Measurements from ENCODE around the gene XRN2.

The XRN2 gene

DNA sequence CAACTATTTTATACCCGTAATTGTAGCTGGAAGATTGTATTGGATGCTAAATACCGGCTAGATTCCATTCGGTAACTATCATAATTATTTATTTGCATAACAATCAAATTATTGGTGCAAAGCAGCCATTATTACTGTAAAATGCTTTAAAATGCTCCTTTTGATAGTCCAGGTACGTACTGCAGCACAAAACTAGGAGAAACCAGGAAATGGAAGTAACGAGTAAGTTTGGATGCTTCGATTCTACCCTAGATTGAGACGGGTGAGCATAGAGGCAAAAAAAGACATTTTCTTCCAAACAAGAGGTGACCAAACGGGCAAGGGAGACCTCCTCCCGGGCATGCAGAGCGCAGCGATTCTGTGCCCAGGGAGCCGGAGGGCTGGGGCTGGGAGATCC lies 469 bp upstream of the XRN2 start:
- DNase-seq = no peak

GRCh38 chr20:21303872-21304586 lies 898 bp downstream of the XRN2 start:
- no peak for DNase-seq

DNA sequence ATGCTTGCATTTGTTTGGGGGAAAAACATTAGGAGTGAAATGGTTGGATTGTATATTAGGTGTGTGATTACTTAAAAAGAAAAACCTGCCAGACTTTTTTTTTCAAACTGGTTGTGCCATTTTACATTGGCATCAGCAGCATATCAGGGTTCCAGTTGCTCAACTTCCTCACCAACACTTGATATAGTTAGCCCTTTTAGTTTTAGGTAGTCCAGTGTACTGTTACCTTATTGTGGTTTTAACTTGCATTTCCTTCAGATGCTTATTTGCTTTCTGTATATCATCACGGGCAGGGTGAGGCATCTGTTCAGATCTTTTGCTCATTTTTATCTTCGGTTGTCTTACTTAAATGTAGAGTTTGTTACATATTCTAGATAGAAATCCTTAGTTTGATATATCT lies 5.2 kb downstream of the XRN2 start:
- no peak for DNase-seq

DNA sequence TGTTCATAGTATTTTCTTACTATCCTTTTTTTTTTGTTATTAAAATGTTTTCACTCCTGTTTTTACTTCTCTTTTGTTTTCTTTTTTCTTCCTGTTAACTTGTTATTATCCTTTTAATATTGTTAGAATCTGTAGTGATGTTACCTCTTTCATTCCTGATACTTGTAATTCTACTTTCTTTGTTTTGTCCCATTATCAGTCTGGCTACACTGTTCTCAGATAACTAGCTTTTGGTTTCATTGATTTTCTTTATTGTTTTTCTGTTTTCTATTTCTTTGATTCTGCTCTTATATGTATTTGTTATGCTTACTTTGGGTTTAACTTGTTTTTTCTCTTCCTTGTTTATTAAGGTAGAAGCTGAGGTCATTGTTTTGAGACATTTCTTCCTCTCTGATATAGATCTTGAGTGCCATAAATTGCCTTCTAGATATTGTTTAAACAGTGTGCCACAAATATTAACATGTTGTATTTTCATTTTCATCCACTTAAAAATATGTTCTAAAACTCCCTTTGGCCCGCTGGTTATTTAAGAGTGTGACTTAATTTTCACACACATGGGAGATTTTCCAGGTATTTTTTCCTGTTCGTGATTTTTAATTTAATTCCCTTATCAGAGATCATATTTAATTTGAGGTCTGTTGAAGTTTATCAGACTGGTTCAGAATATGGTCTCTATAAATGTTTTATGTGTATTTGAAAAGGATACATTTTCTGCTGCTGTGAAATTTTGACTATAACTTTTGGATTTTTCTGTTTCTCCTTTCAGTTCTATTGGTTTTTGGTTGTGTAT lies 6.7 kb downstream of the XRN2 start:
- DNase-seq = no peak

DNA sequence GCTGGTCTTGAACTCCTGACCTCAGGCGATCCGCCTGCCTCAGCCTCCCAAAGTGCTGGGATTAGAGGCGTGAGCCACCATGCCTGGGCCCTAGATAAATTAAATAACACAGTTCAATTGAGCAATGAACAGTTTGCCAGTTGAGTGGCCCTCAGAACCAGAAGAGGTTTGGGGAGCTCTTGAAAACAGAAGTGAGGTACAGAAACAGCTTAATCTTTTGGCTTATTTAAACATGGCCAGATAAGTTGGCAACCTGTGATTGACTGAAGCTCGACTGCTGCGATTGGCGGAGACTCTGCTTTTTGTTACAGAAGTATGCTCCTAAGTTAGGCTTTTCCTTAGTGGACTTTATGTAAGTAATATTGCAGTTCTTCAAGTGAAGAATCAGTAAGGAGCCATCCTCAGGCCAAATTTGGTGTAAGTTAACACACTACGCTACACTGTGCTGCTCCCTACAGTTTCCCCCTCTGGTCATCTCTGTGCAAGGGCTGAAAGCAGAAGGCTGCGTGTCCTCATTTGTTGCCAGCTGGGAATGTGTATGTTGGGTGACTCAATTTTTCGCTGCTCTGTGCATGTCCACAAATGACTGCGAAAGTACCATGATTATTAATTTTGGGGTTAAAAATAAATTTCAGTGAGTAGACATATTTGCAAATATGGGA lies 9.8 kb downstream of the XRN2 start:
- no peak for DNase-seq

GRCh38 chr20:21315138-21315537 lies 12.0 kb downstream of the XRN2 start:
- DNase-seq = no peak

- no peak for DNase-seq
These were observed 19.1 kb downstream of the XRN2 start for GRCh38 chr20:21322083-21322710.

DNA sequence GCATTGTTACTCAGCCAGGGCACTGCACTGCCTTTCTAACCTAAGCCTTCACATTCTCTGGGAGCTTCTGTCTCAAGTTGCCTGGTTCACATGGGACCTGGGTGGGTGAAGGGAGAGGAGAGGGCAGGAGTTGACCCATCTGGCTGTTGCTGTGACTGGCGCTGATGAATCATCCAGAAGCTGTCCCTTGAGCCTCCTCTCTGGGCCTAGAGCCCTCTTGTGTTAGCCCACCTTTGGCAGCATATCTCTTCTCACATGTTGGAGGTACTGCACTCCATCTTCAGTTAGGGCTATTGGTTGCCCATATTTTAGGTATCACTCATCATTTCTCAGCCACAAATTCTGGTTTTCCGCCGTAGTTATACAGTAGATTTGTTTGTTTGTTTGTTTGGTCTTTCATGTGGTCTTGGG lies 19.8 kb downstream of the XRN2 start:
- no peak for DNase-seq

DNA sequence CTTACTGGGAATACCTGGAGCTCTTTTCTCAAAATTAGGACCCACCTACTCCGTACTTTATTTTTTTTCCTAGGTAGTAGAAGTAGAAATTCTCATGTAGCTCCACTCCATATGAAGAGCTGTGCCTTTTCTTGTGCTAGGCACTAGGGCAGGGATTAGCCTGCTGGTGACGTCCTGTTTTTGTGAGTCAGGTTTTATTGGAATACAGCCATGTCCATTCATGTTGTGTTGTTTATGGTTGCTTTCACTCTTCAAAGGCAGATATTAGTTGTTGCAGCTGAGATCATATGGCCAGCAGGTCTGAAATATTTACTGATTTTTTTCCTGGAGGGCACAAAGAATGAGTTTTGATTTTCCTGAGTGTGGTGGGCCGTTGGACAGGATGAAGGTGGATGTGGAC lies 20.5 kb downstream of the XRN2 start:
- no peak for DNase-seq

DNA sequence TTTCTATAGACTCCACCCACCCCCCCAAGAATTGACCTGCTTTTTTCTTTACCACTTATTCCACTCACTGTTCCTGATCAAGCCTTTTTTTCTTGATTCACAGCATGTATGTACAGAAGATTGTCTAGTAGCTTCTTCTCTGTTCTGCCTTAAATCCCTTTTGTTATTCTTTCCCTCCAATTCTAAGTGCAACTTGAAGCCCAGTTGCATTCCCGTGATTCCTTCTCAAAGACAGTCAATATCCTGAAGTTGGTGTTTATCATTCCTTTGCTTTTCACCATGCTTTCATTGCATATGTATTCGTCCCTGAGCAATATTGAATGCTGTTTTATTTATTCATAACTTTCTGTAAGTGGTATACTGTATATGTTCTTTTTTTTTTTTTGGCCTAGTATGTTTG lies 21.0 kb downstream of the XRN2 start:
- no peak for DNase-seq

DNA sequence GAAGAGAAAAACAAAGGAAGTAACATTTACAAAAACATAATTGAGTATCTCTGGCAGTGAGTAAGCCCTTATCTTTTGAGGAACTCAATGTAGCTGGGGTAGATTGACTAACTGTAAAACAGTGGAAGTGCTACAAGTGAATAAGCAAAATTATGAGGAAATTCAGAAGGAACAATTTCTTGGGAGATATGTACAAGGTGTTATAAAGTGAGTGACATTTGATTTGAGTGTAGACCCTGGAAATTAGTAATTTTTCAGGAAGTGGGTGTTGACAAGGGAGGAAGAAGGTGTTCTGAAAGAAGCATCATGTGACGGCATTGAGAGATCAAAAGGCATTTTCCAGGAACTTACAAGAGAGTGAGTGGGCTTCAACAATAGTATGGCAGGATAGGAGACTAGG lies 22.2 kb downstream of the XRN2 start:
- no peak for DNase-seq

DNA sequence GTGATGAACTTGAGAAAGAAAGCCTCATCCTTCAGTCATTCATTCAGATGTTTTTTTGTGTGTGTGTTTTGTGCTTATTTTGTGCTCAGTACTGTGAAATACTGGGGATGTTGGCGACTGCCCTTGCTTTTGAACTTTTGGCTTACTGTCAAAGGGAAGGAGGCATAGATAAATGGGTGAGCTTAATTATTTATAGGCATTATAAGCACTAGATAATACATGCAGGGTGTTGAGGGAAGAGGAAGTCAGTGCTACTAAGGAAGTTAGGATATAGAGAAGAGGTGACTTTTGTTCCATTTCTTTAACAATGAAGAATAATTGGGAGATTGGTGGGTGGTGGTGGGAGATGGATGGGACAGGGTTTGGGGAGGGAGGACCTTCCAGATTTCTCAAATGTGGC lies 23.6 kb downstream of the XRN2 start:
- DNase-seq = no peak

DNA sequence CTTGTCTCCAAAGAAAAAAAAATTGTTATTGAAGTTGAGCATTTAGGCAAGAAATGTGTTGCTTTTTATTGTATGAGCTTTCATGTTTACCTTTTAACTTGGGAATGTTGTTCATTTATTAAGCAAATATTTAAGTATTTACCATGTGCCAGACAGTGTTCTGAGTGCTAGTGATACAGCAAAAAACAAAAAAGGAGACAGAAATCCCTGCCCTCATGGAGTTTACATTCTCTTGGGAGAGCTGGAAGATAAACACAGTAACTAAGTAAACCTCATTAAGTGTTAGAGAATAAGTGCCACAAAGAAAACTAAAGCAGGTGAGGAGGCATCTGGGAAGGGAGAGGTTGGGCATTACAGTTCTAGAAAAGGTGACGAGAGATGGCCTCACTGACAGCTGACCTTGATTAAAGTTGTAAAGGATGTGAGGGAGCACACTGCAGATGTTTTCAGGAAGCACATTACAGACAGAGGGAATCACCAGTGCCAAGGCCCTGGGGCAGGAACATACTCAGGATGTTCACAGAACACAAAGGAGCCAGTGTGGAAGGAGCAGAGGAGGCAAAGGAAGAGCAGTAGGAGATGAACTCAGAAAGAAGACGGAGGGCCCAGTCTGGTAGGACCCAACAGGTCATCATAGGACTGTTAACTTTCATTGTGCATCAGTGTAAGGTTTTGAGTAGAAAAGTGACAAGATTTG lies 33.5 kb downstream of the XRN2 start:
- DNase-seq = no peak

DNA sequence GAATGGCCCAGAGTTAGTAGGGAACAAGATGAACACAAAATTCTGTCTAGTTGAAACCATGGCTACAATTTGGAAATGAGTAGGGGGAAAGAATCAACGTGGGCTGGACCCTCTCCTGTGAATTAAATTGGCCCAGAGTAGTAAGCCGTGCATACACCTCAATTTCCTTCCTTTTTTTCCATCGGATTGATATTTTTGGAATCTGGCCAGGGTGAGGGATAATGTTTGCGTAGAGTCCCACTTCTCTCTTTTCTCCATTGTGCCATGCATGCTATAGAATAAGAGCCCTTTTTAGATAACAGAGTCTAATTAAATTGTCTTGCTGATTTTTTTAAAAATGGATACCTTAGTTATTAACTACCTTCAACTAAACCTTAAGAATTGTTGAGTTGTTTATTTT lies 35.2 kb downstream of the XRN2 start:
- DNase-seq = no peak

GRCh38 chr20:21339499-21339898 lies 36.4 kb downstream of the XRN2 start:
- no peak for DNase-seq

GRCh38 chr20:21340991-21341697 lies 38.0 kb downstream of the XRN2 start:
- no peak for DNase-seq

DNA sequence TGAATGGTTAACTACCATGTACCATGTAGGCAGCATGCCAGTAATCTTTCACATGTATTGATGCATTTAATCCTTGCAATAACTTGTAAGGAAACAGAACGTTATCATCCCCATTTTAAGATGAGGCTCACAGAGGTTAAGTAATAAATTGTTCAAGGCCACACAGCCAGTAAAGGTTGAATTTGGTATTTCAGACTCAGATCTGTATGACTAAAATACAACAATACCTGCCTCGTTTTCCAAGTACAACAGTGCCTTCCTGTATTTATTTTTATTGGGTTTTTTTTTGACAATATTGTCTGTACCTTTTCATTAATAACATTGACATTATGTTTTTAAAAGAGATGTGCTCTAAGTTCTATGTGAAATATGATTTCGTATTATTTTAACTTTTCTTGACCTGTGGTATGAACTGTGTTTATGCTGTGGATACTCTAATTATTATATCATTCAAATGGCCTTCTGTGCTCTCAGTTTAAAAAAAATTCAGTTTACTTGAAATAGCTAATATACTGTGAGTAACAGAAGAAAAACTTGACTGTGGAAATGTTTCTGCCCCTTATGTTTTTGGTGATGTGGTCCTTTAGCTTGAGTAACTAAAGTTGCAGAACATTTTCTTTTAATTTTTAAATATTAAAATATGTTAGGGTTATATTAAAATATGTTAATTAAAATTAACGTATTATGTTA lies 39.7 kb downstream of the XRN2 start:
- no peak for DNase-seq

DNA sequence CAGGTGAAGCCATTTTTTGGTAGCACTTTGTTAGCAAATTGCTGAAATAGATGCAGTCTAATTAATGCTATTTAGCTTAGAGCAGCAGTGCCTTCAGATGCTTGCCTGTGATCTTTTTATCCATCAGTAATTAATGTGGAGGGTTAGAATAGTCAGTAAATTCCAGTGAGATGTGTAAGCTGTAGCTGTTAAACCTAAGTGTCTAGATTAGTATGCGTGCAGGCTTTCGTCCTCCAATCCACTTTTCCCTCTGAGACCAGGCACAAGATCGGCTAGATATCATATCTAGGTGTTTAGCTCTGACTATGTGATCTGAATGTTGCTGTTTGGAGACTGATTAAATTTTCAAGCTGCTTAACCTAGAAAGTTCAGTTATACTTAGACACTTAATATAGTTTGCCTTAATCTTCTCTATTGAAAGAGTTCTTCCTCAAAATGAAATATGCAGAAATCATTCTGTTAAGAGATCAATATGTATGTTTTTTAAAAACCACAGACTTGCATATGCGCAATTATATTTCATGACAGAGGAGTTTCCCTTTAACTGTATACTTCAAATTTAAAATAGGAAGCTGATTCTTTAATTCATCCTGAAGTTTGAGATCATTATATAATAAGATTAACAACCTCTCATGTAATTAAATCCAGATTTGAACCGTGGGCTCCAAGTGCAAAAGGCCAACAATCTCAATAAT lies 41.2 kb downstream of the XRN2 start:
- no peak for DNase-seq

- DNase-seq = no peak
These were observed 41.8 kb downstream of the XRN2 start for GRCh38 chr20:21344961-21345360.

DNA sequence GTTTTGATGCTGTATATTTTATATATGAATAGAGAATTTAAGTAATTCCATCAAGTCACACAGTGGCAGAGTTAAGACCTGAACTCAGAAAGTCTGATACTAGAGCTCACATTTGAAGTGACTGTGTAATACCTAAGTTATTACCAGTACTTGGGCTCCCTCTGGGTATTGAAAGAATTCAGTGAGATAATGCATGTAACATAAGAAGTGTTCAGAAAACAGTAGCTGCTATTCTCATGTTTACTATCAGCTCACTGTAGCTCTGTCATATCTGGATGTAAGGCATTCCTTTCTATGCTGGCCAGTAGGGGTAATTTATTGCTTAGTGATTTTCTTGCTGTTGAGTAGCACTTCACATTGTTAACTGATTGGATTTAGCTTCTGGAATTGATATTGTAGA lies 49.6 kb downstream of the XRN2 start:
- DNase-seq = no peak

DNA sequence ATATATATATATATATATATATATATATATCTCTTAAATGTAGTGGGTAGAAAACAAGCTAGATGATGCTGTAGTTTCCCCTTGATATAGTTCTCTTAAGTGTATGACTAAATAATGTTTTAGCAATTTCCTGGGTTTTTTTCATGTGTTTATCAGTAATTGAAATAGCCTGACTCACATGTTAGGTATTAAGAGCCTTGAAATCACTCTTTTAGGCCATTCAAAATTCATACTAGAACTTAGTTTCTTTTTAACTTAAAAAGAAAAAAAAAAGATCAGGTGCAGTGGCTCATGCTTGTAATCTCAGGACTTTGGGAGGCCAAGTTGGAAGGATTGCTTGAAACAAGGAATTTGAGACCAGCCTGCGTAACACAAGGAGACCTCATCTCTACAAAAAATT lies 50.1 kb downstream of the XRN2 start:
- no peak for DNase-seq
